ENCODE data around the gene BMPER.

BMPER gene

DNA sequence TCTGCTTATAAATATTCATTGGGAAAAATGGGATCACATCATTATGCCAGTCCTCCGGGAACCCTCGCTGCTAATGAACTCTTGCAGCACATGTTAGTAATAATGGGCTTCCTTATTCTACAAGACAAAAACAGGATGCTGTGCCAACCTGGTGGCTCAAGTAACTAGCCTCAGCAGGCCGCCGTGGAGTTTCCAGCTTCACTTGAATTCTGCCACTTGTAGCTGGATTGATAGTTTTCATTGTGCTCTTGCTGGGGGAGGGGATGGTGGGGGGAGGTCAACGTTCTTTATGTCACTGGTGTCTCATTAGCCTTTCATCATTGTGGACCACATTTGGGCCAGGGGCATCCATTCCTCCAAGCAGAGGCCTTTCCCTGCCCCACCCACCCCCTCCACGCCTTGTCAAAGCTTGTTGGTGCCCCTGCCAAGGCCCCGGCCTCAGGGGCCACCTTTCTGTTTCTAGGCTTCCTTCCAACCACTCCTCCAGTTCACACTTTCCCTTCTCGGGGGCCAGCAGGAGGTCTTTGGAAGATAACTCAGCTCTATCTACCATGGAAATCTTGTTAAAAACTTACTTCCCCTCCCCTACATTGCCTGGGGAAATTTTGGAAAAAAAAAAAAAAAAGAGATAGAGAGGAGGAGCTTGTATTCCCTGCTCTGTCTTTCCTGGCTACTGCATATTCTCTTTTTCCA lies 153.9 kb downstream of the BMPER start:
- in situ Hi-C loops (cut with HindIII; ENCODE audit: low sequenced_read_pairs): no loop called here

DNA sequence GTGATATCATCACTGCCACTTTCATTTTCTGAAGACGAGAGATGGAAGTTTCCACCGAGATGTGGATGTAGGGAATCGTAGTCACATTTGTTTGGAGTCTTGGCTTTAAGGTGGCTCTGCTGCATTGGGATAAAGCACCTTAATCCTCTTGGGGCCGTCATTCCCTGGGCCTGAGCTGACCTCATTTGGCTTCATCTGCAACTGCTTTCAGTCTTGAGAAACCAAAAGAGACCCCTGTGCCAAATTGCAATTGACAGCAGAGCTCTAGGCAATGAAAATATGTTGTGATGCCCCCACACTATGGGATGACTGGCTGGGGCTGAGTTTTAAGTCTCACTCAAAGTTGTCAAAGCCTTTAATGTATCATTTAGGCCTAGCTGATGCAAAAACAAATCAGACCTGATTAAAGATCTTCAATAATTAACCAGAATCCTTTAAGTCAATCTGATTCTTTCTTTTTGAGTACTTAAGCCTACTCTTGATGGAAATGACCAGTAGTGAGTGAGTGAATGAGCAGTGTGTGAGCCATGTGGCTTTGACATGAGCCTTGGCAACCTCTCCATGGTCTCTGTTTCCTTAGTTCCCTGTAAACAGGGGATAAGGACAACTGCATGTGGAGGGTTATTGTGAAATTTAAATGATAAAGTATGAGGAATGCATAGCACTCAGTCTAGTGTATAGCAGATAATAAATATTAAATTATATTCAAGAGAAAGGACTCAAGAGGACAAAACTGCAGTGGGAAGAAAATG lies 155.0 kb downstream of the BMPER start:
- in situ Hi-C loops (cut with HindIII; ENCODE audit: low sequenced_read_pairs): no loop called here

GRCh38 chr7:34061149-34061548 lies 155.8 kb downstream of the BMPER start:
- in situ Hi-C loops (cut with HindIII; ENCODE audit: low sequenced_read_pairs): no loop called here

GRCh38 chr7:34062341-34062740 lies 157.0 kb downstream of the BMPER start:
- in situ Hi-C loops (cut with HindIII; ENCODE audit: low sequenced_read_pairs): no loop called here

- in situ Hi-C loops (cut with HindIII; ENCODE audit: low sequenced_read_pairs): no loop called here
These were observed 157.5 kb downstream of the BMPER start for GRCh38 chr7:34062826-34063225.

- in situ Hi-C loops (cut with HindIII; ENCODE audit: low sequenced_read_pairs): no loop called here
These were observed 159.3 kb downstream of the BMPER start for GRCh38 chr7:34064519-34065158.

DNA sequence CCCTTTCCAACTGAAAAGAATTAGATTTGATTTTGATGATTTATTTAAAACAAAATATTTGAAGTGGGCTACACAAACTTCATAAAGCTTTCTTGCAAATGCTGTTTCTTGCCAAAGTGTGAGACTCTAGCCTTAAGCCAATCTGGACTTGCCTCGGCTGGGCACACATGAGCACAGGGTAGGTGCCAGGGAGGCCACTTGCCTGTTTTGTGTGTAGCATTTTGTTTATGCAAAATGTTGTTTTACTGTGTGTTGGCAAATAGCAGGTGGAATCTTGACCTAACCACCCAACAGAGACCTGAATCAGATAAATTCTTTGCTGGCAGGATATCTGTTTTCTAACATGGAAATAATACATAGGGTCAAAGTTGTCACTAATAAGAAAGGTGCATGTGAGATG lies 161.1 kb downstream of the BMPER start:
- in situ Hi-C loops (cut with HindIII; ENCODE audit: low sequenced_read_pairs): no loop called here

- in situ Hi-C loops (cut with HindIII; ENCODE audit: low sequenced_read_pairs): no loop called here
These were observed 161.9 kb downstream of the BMPER start for GRCh38 chr7:34067005-34067778.

DNA sequence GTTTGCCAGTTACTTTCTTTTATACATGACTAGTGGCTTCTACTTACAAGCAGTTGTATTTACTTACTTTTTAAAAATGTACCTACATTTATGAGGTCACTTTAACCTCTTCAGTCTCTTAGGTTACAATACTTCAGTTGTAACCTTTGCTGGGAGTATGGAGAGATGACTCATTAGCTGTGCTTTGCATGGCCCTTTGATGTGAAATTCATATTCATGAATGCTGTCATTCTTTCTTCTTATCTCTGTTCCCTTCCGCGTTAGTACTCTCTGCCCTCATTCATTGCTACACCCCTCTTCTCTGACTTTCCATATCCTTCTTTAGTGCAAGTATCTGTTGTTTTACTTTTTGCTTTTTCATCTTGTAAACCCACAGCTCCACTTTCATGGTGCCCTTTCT lies 164.3 kb downstream of the BMPER start:
- in situ Hi-C loops (cut with HindIII; ENCODE audit: low sequenced_read_pairs): no loop called here

GRCh38 chr7:34070511-34071323 lies 165.4 kb downstream of the BMPER start:
- in situ Hi-C loops (cut with HindIII; ENCODE audit: low sequenced_read_pairs): no loop called here

- in situ Hi-C loops (cut with HindIII; ENCODE audit: low sequenced_read_pairs): no loop called here
These were observed 168.3 kb downstream of the BMPER start for GRCh38 chr7:34073676-34074075.

- in situ Hi-C loops (cut with HindIII; ENCODE audit: low sequenced_read_pairs): no loop called here
These were observed 169.1 kb downstream of the BMPER start for GRCh38 chr7:34074421-34074820.

GRCh38 chr7:34075523-34076370 lies 170.4 kb downstream of the BMPER start:
- in situ Hi-C loops (cut with HindIII; ENCODE audit: low sequenced_read_pairs): no loop called here

GRCh38 chr7:34077168-34077567 lies 171.8 kb downstream of the BMPER start:
- in situ Hi-C loops (cut with HindIII; ENCODE audit: low sequenced_read_pairs): no loop called here

DNA sequence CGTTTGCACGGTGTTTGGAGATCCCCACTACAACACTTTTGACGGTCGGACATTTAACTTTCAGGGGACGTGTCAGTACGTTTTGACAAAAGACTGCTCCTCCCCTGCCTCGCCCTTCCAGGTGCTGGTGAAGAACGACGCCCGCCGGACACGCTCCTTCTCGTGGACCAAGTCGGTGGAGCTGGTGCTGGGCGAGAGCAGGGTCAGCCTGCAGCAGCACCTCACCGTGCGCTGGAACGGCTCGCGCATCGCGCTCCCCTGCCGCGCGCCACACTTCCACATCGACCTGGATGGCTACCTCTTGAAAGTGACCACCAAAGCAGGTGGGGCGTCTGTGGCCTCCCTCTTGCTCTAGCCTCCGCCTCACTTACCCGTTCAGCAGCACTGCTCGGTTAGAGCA lies 173.5 kb downstream of the BMPER start:
- in situ Hi-C loops (cut with HindIII; ENCODE audit: low sequenced_read_pairs): no loop called here

DNA sequence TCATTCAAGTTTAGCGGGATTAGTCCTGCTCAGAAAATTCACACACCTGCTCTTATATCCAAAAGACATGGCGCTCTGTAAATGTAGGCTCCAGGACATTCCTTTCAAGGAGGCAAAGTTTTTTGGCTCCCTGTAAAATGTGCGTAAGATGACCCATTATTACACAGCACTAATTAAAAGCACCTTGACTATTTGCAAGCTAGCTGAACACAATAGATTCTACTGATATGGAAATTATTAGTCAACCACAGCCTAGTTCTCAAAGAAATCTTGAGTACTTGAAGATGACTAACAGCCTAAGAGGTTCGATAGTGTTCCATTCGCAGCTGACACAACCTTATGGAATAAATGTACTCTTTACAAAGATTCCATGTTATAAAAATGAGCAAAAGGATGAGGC lies 175.2 kb downstream of the BMPER start:
- in situ Hi-C loops (cut with HindIII; ENCODE audit: low sequenced_read_pairs): no loop called here

GRCh38 chr7:34081935-34082334 lies 176.6 kb downstream of the BMPER start:
- in situ Hi-C loops (cut with HindIII; ENCODE audit: low sequenced_read_pairs): no loop called here

- in situ Hi-C loops (cut with HindIII; ENCODE audit: low sequenced_read_pairs): no loop called here
These were observed 178.1 kb downstream of the BMPER start for GRCh38 chr7:34083440-34083839.

- in situ Hi-C loops (cut with HindIII; ENCODE audit: low sequenced_read_pairs): no loop called here
These were observed 179.3 kb downstream of the BMPER start for GRCh38 chr7:34084651-34085050.

DNA sequence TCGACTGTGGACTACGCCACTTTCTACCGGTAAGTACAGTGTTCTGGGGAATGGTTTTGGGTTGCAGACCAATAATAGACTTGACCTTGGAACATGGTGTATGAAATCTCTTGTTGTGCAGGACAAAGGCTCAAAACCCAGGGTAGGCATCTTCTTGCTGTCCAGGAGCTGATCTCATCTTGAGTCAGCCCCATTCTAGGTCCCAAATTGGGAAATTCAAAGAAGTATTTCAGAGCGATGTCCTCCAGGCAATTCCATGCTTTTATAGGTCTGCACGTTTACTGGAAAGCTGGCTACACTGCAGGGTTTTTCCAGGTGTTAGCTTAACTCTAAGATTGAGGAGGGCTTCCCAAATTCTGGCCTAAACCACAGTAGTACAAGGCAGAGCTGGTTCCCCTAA lies 180.7 kb downstream of the BMPER start:
- in situ Hi-C loops (cut with HindIII; ENCODE audit: low sequenced_read_pairs): no loop called here

Data from DLD1 (cell line).